Panc1 (cell line): Measurements from ENCODE around the gene LPP.

ENCODE experiments used
- POLR2AphosphoS5 ChIP-seq: IDR thresholded peaks from 2 replicates; pipeline ENCODE4 v1.6.1; 2012; ENCODE audit warnings: mild to moderate bottlenecking, low read depth, low read length, moderate library complexity
- REST ChIP-seq, 2 experiments: IDR thresholded peaks; 2 replicates each; pipeline ENCODE4 v1.6.1; 2011 to 2012; ENCODE audit warnings: low read depth in 2 of 2, control low read depth in 1 of 2, low read length in 1 of 2, mild to moderate bottlenecking in 1 of 2, moderate library complexity in 1 of 2; ENCODE audit not compliant: insufficient read depth in 1 of 2
- SIN3A ChIP-seq: IDR thresholded peaks from 2 replicates; pipeline ENCODE4 v1.6.1; 2012; ENCODE audit warnings: low read depth, mild to moderate bottlenecking, low read length, moderate library complexity, borderline replicate concordance; ENCODE audit not compliant: insufficient read depth
- TCF7L2 ChIP-seq: IDR thresholded peaks from 2 replicates; pipeline ENCODE4 v1.6.1; 2011; ENCODE audit warnings: mild to moderate bottlenecking, low read depth, low read length, inconsistent platforms
- TF ChIP-seq, protein P1 (sequence below): fragments of 450-650 bp; IDR thresholded peaks from 2 replicates; pipeline ENCODE4 v1.5.1; 2017; ENCODE audit warnings: mild to moderate bottlenecking

GRCh38 chr3:188772886-188773285, 618.9 kb downstream of the LPP start:
- TF ChIP-seq POLR2AphosphoS5 (no peak), TCF7L2 (no peak), SIN3A (no peak), REST (IDR thresholded peaks at IDR 0.05; ENCODE audit: insufficient read depth in 1 of 2, low read depth in 2 of 2, low read length in 1 of 2) (no peak)
- TF ChIP-seq, protein P1, sequence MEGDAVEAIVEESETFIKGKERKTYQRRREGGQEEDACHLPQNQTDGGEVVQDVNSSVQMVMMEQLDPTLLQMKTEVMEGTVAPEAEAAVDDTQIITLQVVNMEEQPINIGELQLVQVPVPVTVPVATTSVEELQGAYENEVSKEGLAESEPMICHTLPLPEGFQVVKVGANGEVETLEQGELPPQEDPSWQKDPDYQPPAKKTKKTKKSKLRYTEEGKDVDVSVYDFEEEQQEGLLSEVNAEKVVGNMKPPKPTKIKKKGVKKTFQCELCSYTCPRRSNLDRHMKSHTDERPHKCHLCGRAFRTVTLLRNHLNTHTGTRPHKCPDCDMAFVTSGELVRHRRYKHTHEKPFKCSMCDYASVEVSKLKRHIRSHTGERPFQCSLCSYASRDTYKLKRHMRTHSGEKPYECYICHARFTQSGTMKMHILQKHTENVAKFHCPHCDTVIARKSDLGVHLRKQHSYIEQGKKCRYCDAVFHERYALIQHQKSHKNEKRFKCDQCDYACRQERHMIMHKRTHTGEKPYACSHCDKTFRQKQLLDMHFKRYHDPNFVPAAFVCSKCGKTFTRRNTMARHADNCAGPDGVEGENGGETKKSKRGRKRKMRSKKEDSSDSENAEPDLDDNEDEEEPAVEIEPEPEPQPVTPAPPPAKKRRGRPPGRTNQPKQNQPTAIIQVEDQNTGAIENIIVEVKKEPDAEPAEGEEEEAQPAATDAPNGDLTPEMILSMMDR, result no peak
